GM10847 (cell line): ENCODE results near the gene MYRIP.

ENCODE experiments used
- POLR2A ChIP-seq: IDR thresholded peaks from 2 replicates; pipeline ENCODE4 v1.6.1; 2011; ENCODE audit not compliant: insufficient read length; ENCODE audit errors: extremely low read depth

Gene MYRIP

DNA sequence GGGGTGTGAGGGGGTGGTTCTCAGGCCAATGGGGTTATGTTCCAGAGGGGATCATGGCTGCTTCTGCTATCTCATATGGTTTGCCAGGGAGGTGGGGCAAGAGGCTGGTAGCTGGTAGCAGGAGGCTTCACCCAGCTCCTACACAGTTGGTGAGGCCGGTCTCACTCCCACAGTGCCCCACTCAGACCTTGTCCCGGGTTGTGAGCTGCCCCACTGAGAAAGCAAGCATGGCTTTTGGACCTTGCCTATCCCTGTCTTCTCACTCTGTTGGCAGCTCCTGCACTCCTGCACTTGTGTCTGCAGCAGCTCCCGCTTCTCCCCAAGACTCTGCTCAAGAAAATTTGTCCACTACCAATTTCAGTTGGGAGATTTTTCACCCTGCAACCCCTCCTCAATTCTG lies 46.1 kb downstream of the MYRIP start:
- TF ChIP-seq POLR2A, result no peak

DNA sequence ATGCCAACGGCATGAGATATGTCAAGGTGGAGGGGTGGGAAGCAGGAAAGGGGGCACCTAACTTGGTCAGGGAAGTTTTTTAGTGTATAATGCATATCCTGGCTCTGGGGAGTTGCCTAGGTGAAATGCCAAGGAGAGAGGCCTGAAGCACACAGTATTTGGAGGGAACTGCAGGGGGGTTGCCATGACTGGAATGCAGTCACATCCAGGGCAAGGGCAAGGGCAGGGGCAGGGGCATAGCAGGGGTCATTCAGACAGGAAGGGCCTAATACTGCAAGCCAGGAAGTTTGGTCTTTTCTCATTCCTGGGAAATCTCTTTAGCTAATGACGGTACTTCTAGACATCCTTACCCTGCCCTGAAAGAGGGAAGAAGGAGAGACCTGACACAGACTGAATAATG lies 60.5 kb downstream of the MYRIP start:
- no peak for TF ChIP-seq POLR2A

DNA sequence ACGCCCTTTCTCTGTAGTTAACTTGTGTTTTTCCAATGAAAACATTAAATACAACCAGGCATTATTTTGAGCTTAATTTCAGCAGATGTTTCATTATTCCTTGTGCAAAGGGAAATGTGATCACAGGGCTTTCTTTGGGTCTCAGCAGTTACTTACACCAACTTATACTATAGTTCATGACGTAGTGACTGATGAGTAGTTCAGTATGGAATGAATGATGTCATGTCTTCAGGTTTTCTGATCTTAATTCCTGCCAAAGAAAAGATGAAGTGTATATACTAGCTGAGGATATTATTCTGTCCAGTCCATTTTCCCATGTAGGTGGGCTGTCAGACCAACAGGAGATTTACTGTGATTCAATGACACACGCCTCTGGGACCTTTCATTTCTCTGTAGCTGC lies 61.3 kb downstream of the MYRIP start:
- TF ChIP-seq POLR2A, result no peak

DNA sequence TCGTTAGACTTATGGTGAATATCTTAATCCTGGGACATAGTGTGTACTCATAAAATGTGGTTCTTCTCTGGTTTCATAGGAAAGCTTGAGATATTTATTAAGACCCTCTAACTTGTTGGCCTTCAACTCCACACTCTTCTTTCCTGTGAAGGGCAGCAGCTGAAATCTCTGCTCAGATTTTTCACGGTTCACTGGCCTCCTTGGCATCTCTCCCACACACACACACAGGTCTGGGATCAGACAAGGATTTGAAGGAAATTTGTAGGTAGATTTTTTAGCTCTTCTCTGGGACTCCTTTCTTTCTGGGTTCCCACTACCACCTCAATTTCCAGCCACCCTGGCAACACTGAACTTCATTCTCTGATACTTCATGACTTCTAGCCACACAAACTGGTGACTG lies 70.2 kb downstream of the MYRIP start:
- TF ChIP-seq POLR2A, result no peak

DNA sequence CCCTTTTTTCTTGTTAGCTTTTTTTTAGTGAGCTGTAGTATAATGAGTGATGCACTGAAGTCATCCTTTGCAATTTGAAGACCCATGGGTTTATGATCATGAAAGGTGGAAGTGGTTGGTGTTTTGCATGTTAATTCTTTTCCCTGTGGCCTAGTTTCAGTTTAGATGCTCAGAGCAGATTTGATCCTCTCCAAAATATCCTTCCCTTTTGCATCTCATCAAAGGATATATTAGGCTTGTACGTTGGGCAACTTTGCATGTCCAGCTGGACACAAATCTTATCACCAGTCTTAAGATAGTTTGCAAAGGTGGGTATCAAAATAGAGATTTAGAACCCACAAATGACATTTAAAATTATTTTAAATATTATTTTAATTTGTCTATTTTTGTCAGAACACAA lies 72.7 kb downstream of the MYRIP start:
- no peak for TF ChIP-seq POLR2A

DNA sequence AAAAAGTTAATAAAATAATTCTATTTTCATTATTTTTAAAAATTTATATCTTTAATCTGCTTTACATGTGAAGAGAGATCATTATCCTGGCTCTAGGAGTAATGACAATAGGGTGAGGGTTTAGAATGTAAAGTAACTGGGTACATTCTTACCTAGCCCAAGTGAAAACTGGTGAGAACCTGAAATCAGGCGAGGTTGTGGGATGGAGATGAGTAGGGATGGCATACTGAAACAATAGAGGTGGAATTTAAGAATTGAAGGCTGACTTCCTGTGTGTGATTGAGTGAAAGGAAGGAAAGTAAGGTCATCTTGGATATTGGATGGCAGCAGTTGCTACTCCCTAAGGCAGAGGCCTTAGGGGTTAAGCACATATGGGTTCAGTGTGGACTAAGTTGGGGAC lies 82.7 kb downstream of the MYRIP start:
- TF ChIP-seq POLR2A, result no peak

DNA sequence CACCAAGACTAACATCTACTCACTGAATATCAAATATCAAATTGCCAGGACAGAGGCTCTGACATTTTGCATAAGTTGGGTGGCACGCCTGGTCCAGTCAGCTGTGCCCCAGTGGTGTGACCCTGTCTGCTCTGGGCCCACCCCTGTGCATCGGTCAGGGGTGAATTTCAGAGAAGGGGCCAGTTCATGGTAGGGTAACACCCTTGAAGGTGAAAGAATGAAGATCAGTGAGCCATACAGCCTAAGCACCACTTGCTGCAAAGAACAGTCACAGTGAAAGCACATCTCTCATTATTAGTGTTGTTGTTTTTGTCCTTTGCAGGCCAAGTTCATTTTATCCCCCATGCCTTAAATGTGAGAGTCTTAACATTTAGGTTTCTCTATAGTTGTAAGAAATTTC lies 86.8 kb downstream of the MYRIP start:
- no peak for TF ChIP-seq POLR2A

DNA sequence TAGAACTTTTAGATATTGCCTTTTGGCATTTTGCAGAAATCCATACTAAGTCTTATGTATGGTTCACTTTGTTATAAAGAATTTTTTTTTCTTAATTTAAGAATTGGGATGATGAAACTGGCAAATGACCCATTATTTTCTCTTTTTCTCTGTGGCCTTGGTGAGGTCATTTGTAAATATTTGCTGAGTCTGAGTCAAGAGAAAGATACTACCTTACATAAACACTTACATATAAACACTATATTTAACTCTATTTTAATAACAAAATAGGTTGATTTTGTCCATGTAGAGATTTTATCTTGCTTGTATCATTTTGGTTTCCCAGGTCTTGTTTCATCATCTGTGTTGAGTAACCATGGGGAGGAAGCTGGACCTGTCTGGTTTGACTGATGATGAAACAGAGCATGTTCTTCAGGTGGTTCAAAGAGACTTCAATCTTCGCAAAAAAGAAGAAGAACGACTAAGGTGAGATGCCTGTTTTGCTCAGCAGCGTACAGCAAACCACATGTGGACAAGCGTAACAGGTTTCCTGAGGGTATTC lies 91.1 kb downstream of the MYRIP start:
- TF ChIP-seq POLR2A, result no peak

DNA sequence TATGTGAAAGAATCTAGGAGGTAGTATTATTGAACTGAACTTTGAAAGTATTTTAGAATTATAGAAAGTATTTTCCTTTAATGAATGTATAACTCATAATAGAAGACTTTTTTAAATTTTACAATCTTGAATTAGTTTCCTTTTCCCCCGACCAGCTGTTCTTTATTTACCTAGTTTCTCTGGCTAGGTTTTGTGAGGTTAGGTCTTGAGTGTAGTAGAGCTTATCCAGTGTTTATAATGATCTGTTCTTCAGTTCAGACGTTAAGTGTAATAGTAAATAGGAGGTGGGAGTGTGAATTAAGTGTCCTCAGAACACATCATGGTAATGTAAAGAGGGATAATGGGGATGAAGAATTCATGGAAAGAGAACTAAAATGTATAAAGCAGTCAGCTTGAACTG lies 93.8 kb downstream of the MYRIP start:
- TF ChIP-seq POLR2A, result no peak

DNA sequence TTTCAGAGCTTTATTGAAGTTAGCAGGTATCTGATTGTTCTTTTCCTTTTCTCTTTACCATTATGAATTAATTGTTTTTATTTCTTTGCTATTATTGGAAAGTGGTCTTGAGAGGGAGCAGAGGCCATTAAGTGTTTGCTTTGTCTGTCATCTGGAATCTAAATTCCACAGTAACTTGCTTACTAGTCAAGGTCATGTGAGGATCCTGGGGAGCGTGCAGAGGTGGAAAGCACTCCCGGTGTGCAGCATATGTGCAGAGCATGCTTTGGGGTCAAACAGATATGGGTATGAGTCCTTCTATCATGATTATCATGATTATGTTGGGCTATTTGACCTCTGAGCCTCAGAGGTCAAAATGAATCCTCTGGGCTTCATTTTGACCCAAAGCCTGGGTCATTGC lies 96.4 kb downstream of the MYRIP start:
- TF ChIP-seq POLR2A, result no peak

DNA sequence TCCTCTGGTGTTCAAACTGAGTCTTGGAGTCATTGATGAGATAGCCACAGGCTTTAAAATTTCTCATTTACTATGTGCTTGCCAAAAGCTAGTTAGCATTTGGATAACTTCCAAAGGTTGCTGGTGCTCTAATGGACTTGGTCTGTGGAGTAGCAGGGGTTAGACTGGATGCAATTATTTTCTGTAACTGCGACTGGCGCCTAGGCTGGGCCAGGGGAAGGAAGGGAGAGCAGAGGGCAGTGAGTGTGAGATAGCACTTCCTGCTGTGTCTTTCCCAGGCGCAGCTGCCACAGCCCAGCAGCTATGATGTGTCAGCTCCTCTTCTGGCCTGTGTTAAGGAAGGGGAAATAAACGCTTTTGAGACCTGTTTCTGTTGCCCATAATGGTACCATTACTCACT lies 98.6 kb downstream of the MYRIP start:
- no peak for TF ChIP-seq POLR2A

DNA sequence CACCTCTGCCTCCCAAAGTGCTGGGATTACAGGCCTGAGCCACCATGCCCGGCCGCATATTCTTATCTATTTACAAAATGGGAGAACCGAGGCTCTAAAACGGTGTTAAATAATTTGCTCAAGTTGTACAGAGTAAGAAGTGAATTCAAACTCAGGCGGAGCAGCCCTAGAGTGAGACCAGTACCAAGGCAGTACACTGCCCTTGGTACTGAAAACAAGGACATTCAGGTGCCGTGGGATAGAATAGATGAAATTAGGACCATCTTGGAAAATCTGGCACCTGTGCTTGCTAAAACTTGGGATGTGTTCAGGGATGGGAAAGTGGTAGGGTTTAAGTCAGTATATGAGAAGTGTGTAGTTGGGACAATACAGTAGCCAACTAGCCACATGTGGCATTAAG lies 100.7 kb downstream of the MYRIP start:
- no peak for TF ChIP-seq POLR2A

DNA sequence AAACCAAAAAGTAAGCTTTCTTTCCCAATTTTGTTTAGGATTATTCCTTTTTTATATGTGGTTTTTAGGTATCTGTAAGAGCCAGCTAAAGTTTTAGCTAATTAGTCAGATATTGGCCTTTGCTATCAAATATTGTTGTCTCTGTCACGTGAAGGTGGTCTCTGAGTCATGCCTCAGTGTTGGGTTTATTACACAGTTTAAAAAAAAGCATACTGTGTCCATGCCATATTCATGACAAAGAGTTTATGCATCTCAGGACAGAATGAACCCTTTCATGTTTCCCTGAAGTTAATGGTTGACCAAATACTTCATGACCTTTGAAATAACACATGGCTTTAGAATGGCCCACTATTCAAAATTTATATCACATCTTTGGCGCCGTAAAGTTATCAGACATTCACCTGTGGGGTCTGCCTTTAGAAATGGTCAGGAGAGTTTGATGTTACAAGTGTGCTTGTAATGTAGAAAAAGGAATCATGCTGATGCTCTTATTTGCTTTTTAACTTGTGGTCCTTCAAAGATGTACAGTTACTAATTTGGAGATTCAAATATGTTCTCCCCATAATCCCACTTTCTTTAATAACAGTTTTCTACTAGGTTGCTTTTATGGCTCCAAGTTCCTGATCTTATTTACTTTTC lies 101.5 kb downstream of the MYRIP start:
- TF ChIP-seq POLR2A, result no peak

DNA sequence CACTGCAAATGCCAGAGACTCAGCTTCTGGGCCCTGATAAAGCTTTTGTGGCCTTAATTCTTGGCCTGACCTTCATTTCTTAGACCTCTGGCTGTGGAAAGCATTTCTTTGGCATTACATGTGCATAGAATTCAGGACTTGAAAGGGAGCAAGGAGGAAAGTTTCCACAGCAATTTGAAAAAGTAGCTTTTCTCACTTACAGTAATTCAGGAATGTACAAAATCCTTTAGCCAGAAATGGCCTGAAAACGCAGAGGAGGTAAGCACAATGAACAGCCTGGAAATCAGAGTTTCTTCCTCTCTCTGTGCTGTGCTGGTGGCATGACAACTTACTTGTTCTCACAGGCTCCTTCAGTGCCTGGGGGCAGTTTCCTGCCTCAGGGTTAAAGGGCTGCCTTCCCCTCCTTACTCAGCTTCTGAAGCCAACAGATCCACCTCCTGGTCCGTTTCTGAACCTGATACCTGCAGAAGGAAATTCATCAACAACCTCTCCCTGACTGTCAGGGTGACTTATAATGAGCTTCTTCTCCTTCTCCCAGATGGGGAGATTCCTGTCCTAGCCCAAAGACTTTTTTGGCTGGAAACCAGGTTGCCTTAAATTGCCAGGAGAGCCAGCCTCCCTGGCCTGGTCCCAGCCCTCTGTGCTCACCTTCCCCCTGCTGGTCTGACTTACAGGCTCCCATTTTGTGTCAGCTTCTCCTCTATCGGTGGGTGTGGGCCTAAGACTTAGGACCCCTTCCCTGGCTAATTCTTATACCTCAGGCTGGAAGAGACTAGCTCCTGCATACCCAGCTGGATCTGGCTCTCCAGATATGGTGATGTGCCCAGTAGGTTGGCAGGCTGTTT lies 102.3 kb downstream of the MYRIP start:
- no peak for TF ChIP-seq POLR2A

DNA sequence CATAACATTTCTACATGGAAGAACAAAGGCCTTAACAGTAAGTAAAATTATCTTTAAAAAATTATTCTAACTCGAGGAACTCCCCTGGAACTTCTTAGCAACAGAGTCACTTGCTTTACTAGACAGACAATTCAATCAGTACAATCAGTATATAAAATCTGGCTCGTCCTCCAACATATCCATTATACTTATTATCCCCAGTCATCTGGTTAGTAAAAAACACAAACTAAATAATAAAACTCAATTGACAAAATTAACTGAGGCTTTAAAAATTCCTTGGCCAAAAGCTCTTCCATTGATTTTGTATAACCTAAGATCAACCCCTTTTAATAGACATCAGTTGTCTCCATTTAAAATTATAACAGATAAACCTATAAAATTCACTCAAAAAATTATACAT lies 105.6 kb downstream of the MYRIP start:
- TF ChIP-seq POLR2A, result no peak

DNA sequence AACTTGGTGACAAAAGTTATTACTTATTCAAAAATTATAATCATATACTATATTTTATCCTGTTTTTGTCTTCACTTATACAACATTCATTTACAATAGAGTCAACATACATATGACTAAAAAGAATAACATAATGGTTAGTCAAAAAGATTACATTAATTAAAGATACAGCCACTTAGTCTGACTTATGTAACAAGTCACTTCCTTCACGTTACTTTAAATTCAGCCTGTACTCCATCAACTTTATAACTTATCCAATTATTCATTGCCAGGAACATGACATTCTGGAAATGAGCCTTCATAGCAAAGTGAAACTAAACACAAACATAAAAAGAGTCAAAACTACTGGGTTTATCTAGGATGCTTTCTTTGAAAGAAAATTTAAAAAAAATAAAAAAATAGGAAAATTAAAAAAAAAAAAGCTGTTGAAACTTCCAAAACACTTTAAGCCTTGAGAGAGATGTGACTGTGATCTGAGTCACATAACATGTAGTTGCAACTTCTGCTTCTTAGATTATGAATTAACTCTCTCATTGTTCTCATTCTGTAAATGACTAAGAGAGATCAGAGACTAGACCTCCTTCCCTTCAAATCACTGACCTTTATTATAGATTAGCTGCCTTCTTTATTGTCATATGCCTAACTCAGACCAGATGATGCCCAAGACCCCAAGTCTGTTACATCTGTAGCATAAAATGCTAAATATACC lies 107.8 kb downstream of the MYRIP start:
- no peak for TF ChIP-seq POLR2A
